ENCODE results near the gene FBXO3.

The FBXO3 gene

DNA sequence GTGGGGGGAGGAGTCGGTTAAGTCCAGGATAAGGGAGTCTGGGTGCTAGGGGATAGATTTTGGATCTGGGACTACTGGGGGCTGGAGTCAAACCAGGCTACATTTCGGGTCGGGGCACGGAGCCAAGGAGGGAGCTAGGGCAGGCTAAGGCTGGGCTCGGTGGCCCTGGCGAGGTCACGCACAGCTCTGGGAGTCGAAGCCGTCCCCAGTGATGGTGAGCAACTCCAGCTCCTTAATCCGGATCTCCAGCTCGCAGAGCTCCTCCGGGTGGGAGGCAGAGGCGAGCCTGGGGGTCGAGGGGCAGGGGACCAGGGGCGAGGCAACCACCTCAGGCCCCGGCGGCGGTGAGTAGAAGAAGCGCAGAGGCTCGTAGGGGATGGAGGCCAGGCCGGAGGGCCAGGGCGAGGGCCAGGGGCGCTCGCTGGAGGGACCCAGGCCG lies 74.2 kb downstream of the FBXO3 start:
- no peak for DNase-seq

GRCh38 chr11:33699515-33700062 lies 74.7 kb downstream of the FBXO3 start:
- no peak for DNase-seq

- no peak for DNase-seq
Measured at GRCh38 chr11:33698921-33699320, 75.4 kb downstream of the FBXO3 start.

GRCh38 chr11:33697997-33698396 lies 76.3 kb downstream of the FBXO3 start:
- DNase-seq, result no peak

- no peak for DNase-seq
Measured at GRCh38 chr11:33696931-33697638, 77.2 kb downstream of the FBXO3 start.

DNA sequence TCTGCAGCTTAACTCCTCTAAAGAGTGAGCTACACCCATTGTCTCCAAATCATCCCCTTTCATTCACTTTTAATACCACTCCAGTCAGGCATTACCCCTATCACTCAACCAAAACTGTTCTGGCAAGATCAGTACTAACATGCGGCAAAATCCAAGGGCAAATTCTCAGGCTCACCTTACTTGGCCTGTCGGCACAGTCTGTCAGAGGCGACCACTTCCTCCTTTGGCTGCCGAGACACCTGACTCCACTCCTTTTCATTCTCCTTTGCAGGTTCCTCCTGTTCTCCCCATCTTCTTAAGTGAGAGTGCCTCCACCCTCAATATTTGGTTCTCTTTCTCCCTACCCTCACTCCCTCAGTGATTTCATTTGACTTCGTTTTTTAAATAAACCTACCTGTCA lies 77.9 kb downstream of the FBXO3 start:
- no peak for DNase-seq

- DNase-seq, result no peak
Measured at GRCh38 chr11:33695051-33695566, 79.2 kb downstream of the FBXO3 start.

DNA sequence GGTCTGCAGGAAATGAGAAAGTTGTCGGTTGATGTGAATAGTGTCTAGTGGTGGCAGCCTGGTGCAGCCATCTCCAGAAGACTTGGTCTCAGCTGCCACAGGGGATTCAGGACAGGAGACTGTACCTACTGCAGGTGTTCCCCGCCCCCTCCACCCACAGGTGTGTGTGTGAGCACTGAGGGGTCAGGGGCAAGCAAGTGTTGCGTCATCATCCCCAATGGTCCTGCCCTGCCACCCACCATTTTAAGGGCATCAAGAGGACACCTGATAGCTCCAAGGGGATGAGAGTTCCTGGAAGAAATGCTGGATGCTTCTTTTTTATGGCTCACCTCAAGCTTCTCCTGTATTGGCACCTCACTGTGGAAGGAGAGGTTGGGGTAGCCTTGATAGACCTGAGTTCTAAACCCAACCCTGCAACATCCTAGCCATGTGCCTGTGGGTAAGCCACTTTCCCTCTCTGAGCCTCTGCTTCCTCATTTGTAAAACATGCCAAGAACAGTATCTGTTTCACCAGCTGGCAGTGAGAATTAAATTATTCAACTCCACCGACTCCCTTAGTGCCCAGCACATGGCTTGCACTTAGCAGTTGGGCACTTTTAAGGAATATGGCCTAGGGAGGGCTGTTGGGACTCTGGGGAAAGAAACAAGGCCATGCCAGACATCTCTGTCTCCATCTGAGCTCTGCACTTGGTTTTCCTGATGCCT lies 79.8 kb downstream of the FBXO3 start:
- DNase-seq, result no peak

DNA sequence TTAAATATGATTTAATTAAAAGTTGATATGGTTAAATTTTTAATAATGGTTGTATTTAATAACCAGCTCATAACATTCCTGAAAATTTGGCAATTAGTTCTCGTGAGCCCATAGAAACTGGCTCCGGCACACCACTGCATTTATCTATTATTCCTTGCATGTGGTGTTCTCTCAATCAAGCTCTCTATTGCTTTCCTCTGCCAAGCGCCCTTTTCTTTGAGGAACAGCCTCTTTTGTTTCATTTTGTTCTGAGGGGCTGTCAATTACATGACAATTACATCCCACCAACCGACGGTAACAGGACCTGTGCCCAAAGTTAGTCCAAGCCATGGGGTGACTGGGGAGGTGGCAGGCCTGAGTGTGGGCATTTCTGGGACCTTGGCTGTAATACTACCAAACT lies 81.8 kb downstream of the FBXO3 start:
- DNase-seq, result no peak

DNA sequence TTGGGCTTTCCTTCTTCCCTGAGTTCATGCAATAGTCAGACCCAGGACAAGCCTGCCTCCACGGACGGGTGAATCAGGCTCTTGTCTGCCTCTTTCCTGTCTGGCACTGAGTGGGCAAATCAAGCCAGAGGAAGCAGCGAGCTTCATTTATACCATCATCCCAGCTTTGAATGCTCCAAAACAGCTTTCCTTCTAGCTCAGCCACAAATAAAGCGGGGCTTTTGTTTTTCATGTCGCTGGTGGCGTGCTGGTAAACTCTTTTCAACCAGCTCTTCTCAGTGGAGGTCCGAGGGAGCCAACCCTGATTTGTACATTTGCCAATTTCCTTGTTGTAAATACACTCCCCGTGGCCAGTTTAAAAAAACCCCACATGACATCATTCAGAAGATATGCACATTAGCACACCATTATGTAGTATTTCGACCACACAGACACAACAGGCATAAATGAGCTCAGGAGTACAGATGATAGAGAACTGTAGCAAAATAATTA lies 82.3 kb downstream of the FBXO3 start:
- no peak for DNase-seq

- no peak for DNase-seq
Measured at GRCh38 chr11:33691066-33691864, 83.1 kb downstream of the FBXO3 start.
